Measurements from ENCODE around the gene PIP5KL1. TPM values are rescaled to one million over a fixed set of nuclear protein-coding genes. Genes with fewer than 3 reads are reported as not detected.
A peak's percentile ranks its signal among the peaks of the same experiment; 100 is the strongest.

Gene PIP5KL1
- total and polyA plus RNA-seq, 4 donors, result 2.7 to 19.1 (median 11.9) TPM

DNA sequence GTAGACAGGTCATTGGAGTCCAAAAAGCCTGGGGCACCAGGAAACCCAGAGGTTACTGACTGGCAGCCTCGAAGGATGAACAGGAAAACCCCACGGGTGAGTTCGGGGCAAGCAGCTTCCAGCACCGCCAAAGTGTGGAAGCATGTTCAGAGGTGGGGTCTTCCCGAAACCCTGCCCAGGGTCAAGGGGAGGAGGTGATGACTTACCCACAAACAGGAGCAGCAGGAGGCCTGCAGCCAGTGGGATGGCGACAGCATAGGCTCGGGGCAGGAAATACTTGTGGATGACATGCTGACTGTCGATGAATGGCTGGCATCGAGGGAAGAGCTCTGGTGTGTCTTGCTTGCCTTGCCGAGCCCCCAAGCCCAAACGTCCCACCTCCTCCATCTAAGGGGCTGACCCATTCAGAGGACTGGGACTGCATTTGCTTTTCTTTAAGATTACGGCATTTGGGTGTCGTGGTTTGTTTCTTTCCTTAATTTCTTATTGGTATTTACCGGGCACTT, 5.8 kb upstream of the PIP5KL1 start:
- Histone ChIP-seq H3K4me3 (ENCODE audit: low read depth, low read length) (peak overlapping the region; percentile 90), H3K27me3 (ENCODE audit: control insufficient read depth, insufficient read depth, low read length) (no peaks in the 10 kb centered on the region), H3K9me3 (ENCODE audit: control insufficient read depth, insufficient read depth, low read length) (no peaks in the 10 kb centered on the region), H3K27ac (ENCODE audit: low read depth, low read length) (no peak overlapping the region), H3K36me3 (ENCODE audit: control insufficient read depth, insufficient read depth, low read length) (peaks cover 45% of the 10 kb centered on the region), H3K4me1 (ENCODE audit: control insufficient read depth, insufficient read depth, low read length) (peaks cover 50% of the 10 kb centered on the region)
- WGBS (ENCODE audit: insufficient coverage), result 81% methylated on average over 10 of the region's 14 CpGs
- DNase-seq (ENCODE audit: low read depth in 4 of 6, low spot score in 6 of 6), result no peak

DNA sequence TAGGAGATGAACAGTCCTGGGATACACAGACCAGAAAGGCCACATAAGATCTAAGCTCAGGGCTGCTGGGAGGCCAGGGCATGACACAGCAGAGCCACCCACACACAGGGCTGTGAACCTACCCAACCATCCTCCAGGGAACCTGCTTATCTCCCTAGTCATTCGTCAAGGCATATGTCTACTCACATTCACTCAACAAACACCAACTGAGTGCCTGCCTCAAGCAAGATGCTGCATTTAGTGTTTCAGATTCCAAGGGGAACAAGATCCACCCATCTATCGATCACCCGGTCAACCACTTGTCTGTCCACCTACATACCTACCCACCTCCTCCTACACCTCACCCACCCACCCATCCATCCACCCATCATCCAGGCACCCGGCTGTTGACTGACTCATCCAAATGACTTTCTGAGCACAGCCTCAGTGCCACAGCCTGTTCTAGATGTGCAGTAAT, 5.2 kb upstream of the PIP5KL1 start:
- H3K27ac ChIP-seq (ENCODE audit: low read depth, low read length), result no peak overlapping the region

DNA sequence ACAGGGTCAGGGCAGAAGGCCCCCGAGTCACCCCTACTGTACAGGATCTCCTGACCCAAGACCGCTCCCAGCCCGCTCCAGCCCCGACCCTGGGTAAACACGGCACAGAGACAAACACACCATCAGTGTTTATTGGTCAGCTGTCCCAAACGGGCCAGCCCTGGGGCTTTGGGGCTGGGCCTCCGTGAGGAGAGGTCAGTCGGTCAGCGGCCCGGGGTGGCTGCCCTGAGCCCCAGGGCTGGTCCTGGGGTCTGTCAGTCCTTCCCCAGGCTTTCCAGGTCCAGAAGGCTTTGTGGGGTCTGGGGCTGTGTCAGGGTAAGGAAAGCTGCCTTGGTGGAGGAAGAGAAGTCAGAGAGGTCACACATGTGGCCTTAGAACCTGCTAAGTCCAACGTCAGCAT, 4.4 kb upstream of the PIP5KL1 start:
- no peak overlapping the region for H3K4me3 ChIP-seq (ENCODE audit: low read depth, low read length)

More for the DNA sequence above, 5.2 kb upstream of the PIP5KL1 start:
- WGBS (ENCODE audit: insufficient coverage), result 89% methylated on average over 3 of the region's 4 CpGs
- Histone ChIP-seq H3K9me3 (ENCODE audit: control insufficient read depth, insufficient read depth, low read length) (no peaks in the 10 kb centered on the region), H3K4me1 (ENCODE audit: control insufficient read depth, insufficient read depth, low read length) (peaks cover 56% of the 10 kb centered on the region), H3K36me3 (ENCODE audit: control insufficient read depth, insufficient read depth, low read length) (peaks cover 40% of the 10 kb centered on the region), H3K4me3 (ENCODE audit: low read depth, low read length) (no peak overlapping the region), H3K27me3 (ENCODE audit: control insufficient read depth, insufficient read depth, low read length) (no peaks in the 10 kb centered on the region)
- no peak for DNase-seq (ENCODE audit: low read depth in 4 of 6, low spot score in 6 of 6)

DNA sequence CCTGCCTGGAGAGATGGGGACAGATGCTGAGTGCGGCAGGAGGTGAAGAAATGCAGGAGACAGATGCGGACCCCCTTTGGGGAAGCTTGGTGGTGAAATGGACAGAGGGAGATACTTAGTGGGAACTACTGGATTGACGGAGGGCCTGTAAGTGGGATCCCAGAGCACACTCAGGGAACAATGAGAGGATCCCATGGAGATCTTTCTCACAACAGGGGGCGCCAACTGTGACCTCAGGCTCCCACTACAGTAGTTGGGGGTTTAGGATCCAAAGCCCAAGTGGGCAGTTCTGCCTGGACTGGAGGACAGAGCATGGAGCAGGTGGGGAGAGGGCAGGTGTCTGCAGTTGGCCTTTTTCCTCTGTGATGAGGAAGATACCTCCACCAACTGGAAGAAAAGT, 3.7 kb upstream of the PIP5KL1 start:
- Histone ChIP-seq H3K9me3 (ENCODE audit: control insufficient read depth, insufficient read depth, low read length) (no peaks in the 10 kb centered on the region), H3K27me3 (ENCODE audit: control insufficient read depth, insufficient read depth, low read length) (peaks cover 5% of the 10 kb centered on the region), H3K4me1 (ENCODE audit: control insufficient read depth, insufficient read depth, low read length) (peaks cover 69% of the 10 kb centered on the region), H3K36me3 (ENCODE audit: control insufficient read depth, insufficient read depth, low read length) (peaks cover 31% of the 10 kb centered on the region), H3K4me3 (ENCODE audit: low read depth, low read length) (no peak overlapping the region), H3K27ac (ENCODE audit: low read depth, low read length) (no peak overlapping the region)
- DNase-seq (ENCODE audit: low read depth in 4 of 6, low spot score in 6 of 6), result no peak
- 90% methylated on average over 3 of the region's 4 CpGs for WGBS (ENCODE audit: insufficient coverage)

More for the DNA sequence above, 4.4 kb upstream of the PIP5KL1 start:
- no peak for DNase-seq (ENCODE audit: low read depth in 4 of 6, low spot score in 6 of 6)
- WGBS (ENCODE audit: insufficient coverage), result 73% methylated on average over 11 of the region's 11 CpGs
- Histone ChIP-seq H3K27me3 (ENCODE audit: control insufficient read depth, insufficient read depth, low read length) (no peaks in the 10 kb centered on the region), H3K4me1 (ENCODE audit: control insufficient read depth, insufficient read depth, low read length) (peaks cover 61% of the 10 kb centered on the region), H3K9me3 (ENCODE audit: control insufficient read depth, insufficient read depth, low read length) (no peaks in the 10 kb centered on the region), H3K27ac (ENCODE audit: low read depth, low read length) (no peak overlapping the region), H3K36me3 (ENCODE audit: control insufficient read depth, insufficient read depth, low read length) (peaks cover 39% of the 10 kb centered on the region)

DNA sequence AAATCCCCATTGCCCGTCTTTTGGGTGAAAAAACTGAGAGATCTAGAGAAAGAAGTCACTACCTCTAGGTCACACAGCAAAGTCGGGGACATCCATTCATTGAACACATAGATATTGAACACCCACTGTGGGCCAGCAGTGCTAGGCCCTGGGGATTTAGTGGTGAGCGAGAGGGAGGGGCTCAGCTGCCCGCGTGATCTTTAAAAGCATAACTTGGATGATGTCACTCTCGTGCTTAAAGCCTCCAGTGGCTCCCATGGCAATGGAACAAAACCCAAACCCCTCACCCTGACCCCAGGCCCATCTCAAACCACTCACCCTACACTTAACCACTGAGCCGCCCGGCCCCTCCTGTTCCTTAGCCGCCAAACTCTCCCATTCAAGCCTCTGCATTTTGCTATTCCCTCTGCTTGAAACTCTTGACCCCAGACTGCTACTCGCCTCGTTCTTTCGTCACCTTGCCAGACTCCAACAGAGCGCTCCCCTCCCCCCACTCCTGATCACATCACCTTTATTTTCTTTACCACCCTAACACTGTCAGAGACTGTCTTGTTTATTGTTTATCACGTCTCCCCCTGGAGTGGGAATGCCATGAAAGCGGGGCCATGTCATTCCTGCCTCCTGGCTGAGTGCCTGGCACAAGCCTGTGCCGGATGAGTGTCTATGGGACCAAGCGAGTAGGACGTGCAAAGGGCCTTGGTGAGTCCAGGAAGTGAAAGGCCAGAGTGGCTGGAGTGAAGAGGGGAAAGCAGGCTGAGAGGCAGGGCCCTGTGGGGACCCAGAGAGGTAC, 710 bp upstream of the PIP5KL1 start:
- 15% methylated on average over 13 of the region's 18 CpGs for WGBS (ENCODE audit: insufficient coverage)
- peaks cover 26% of the 10 kb centered on the region for H3K36me3 ChIP-seq (ENCODE audit: control insufficient read depth, insufficient read depth, low read length)
- H3K4me3 ChIP-seq (ENCODE audit: low read depth, low read length), result peak overlapping the region; percentile 49
- peaks cover 71% of the 10 kb centered on the region for H3K4me1 ChIP-seq (ENCODE audit: control insufficient read depth, insufficient read depth, low read length)
- peaks cover 33% of the 10 kb centered on the region for H3K27me3 ChIP-seq (ENCODE audit: control insufficient read depth, insufficient read depth, low read length)
- no peaks in the 10 kb centered on the region for H3K9me3 ChIP-seq (ENCODE audit: control insufficient read depth, insufficient read depth, low read length)
- no peak overlapping the region for H3K27ac ChIP-seq (ENCODE audit: low read depth, low read length)
- peak in 2 of 6 donors; percentile 69 to 78 for DNase-seq (ENCODE audit: low read depth in 4 of 6, low spot score in 6 of 6)

DNA sequence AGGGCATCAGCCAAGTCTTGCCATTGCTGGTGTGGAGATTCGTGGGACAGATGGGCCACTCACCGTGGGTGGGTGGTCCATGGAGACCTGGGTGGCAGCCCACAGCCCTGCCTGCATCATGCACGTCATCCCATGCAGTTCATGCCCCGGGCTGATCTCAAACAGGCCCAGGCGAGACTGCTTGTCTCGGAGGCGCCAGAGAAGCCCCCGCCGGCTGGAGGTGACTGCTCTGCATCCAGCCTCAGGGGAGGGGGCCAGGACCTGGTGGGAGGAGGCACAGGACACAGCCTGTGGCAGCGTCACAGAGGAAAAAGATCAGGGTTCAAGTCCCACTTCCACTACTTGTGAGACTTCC, 975 bp downstream of the PIP5KL1 start:
- no peak overlapping the region for H3K27ac ChIP-seq (ENCODE audit: low read depth, low read length)
- H3K4me3 ChIP-seq (ENCODE audit: low read depth, low read length), result peak overlapping the region; percentile 49
- H3K27me3 ChIP-seq (ENCODE audit: control insufficient read depth, insufficient read depth, low read length), result peaks cover 47% of the 10 kb centered on the region
- no peaks in the 10 kb centered on the region for H3K9me3 ChIP-seq (ENCODE audit: control insufficient read depth, insufficient read depth, low read length)
- DNase-seq (ENCODE audit: low read depth in 4 of 6, low spot score in 6 of 6), result no peak
- peaks cover 57% of the 10 kb centered on the region for H3K4me1 ChIP-seq (ENCODE audit: control insufficient read depth, insufficient read depth, low read length)
- 68% methylated on average over 9 of the region's 10 CpGs for WGBS (ENCODE audit: insufficient coverage)
- peaks cover 18% of the 10 kb centered on the region for H3K36me3 ChIP-seq (ENCODE audit: control insufficient read depth, insufficient read depth, low read length)

DNA sequence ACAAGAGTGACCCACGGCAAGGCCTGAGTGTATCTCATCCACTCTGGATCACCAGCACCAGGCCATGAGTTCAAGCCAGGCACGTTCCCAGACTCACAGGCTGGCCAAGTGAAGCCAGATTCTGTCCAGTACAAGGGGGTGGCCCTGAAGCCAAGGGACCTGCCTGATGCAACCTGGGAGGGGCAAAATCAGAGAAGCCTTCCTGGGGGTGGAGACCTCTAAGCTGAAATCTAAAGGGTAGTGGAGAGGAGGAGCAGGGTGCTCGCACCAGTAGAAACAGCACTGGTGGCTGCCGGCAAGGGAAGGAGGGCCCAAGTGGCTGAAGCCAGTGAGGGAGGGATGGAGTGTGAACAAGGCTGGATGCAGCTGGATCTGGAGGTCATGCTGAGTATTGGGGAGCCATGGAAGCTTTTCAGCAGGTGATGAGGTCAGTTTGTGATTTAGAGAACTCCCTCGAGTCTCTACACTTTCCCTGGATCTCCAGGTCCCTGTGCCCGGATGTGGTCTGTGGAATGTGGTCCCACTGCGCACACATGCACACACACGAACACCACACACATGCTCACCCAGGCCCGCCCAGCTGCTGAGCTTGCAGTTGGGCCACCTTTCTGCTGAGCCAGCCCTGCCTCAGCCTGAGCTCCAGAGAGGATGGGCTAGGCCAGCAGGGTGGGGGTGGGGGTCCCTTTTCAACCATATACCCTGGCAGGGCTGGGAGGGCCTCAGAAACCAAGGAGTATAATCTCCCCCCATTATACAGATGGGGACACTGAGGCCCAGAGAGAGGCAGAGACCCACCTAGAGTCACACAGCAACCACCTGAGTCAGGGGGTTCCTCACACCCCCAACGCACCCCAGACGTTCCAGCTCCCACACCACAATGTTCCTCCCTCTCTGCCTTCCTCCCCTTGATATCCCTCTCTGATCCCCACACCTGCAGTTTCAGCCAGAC, 1.6 kb downstream of the PIP5KL1 start:
- no peak for DNase-seq (ENCODE audit: low read depth in 4 of 6, low spot score in 6 of 6)
- Histone ChIP-seq H3K4me3 (ENCODE audit: low read depth, low read length) (no peak overlapping the region), H3K36me3 (ENCODE audit: control insufficient read depth, insufficient read depth, low read length) (peaks cover 14% of the 10 kb centered on the region), H3K27me3 (ENCODE audit: control insufficient read depth, insufficient read depth, low read length) (peaks cover 47% of the 10 kb centered on the region), H3K27ac (ENCODE audit: low read depth, low read length) (no peak overlapping the region), H3K4me1 (ENCODE audit: control insufficient read depth, insufficient read depth, low read length) (peaks cover 55% of the 10 kb centered on the region), H3K9me3 (ENCODE audit: control insufficient read depth, insufficient read depth, low read length) (no peaks in the 10 kb centered on the region)
- WGBS (ENCODE audit: insufficient coverage), result 78% methylated on average over 8 of the region's 11 CpGs

DNA sequence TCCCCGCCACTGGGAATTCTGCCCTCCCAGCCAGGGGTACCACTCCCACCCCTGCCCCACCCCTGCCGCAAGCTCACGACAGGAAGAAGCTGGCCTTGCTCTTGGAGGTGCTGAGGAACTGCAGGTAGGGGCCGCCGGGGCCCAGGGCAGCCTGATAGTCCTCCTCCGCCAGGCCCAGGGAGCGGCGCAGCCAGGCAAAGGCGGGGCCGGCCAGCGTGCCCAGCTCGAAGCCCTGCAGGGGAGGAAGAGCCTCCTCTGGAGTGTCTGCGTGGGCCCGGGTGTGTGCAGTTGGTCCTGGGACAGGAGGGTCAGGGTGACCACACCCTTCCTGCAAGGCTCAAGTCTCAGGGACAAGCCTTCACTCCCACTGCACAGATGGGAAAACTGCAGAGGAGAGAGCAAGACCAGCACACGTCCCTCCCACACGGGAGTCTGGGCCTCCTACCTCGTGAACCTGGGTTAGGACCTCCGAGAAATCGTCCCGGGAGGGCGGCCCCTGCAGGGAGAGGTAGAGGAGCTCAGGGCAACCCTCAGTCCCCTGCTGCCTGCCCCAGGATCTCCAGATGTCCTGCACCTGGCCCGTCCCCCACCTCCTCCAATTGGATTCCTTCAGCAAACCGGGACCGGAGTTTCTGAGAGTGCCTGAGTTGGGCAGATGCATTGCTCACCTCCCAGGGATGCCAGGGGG, 2.4 kb downstream of the PIP5KL1 start:
- no peak for DNase-seq (ENCODE audit: low read depth in 4 of 6, low spot score in 6 of 6)
- Histone ChIP-seq H3K27me3 (ENCODE audit: control insufficient read depth, insufficient read depth, low read length) (peaks cover 47% of the 10 kb centered on the region), H3K4me1 (ENCODE audit: control insufficient read depth, insufficient read depth, low read length) (peaks cover 55% of the 10 kb centered on the region), H3K9me3 (ENCODE audit: control insufficient read depth, insufficient read depth, low read length) (no peaks in the 10 kb centered on the region), H3K4me3 (ENCODE audit: low read depth, low read length) (no peak overlapping the region), H3K36me3 (ENCODE audit: control insufficient read depth, insufficient read depth, low read length) (peaks cover 10% of the 10 kb centered on the region), H3K27ac (ENCODE audit: low read depth, low read length) (no peak overlapping the region)
- 17% methylated on average over 22 of the region's 24 CpGs for WGBS (ENCODE audit: insufficient coverage)

Data from spinal cord (tissue), 10 donors.